Stimulated activated CD4-positive, alpha-beta T cell treated with anti-CD3 and anti-CD28 coated beads, TNF-alpha, amount 100 ng/mL, for 24 hours (primary cell): ENCODE measurements around the gene SAMD4B.
A peak's percentile ranks its signal among the peaks of the same experiment; 100 is the strongest.
"Not testable (repeated sequence)": the region's sequence is repeated elsewhere in the genome, so short reads cannot be mapped to it uniquely, and the experiment has no call there.

ENCODE experiments used
- DNase-seq, 3 experiments: peaks; one replicate each; pipeline ENCODE4 v3.0.0-alpha.2; 2020; ENCODE audit warnings: low read depth in 3 of 3

The SAMD4B gene

DNA sequence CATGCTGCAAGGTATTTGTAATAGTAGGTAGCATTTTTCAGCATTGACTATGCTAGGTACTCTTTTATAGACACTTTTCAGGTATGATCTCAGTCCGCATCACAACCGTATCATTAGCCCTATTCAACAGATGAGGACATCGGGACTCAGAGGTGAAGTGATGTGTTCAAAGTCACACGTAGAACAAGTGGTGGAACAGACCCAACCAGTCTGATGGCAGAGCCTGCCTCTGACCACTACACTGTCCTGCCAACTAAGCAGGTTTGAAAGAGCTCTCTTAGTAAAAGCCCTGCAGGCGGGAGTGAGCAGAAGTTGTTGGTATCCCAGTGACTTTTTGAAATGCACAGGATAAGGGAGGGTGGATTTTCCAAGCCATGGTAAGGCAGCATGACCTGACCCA lies 28.5 kb downstream of the SAMD4B start:
- no peak for DNase-seq

DNA sequence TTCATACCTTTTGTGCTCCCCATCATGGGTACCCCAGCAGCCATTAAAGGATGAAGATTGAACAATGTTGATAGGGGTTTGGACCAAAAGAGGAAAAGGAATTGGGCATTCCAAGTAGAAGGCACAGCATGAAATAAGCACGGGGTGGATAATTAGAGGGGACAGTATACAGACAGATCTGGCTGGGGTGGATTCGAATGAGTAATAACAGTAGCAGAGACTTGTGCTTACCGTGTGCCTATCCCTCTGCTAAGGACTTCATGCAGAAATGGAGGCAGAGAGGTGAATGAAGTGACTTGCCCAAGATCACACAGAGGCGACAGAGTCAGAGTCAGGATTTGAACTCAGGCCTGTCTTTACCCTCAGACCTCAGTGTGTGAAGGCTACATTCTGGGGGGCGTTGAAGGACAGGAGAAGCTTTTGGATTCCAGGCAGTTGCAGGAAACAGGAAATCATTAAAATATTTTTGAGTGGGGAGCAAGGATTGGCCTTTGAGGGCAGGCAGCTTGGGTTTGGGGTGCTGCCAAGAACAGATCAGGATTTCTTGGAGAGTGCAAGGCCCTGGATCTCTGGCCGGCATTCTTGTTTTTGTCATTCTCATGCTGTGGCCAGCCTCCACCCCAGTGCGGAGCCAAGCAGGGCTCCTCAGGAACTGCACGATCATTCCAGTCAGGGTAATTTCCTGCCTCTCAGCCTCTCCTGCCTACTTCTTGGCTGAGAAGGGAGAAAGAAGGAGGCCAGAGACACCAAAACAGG lies 30.0 kb downstream of the SAMD4B start:
- DNase-seq, result no peak

DNA sequence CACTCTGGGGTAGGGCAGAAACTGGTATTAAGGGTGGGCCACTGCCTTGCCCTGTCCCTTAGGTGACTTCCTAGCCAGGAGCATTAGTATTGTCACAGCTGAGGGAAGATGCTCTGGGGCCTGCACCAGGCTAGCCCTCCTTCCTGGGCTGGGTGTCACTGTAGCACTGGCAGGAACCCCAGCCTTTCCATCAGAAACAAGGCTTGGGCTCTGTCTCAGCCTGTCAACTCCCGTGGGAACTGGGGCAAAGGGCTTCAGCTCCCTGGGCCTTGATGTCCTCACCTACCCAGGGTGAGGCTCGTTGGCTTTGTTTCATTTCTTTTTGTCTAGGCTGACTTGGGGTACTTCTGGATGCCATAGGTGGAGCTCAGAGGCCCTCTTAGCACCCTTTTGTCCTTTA lies 30.7 kb downstream of the SAMD4B start:
- DNase-seq, result no peak

DNA sequence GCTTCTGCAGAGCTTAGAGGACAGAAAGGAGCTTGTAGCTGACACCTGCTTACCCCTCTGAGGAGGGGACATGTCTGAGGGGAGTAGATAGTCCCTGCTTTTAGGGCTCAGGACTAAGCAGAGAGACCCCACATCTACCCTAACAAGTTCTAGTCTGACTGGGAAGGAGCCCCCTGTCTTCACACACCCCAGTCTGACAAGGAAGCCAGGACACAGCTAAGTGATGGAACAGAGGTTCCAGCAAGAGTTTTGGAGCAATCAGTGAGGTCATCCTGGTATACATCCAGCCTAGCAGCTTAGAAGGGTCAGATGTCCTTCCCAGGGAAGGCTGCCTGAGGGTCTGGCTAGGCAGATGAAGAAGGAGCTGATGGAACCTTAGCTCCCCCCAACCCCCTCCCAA lies 33.7 kb downstream of the SAMD4B start:
- no peak for DNase-seq

DNA sequence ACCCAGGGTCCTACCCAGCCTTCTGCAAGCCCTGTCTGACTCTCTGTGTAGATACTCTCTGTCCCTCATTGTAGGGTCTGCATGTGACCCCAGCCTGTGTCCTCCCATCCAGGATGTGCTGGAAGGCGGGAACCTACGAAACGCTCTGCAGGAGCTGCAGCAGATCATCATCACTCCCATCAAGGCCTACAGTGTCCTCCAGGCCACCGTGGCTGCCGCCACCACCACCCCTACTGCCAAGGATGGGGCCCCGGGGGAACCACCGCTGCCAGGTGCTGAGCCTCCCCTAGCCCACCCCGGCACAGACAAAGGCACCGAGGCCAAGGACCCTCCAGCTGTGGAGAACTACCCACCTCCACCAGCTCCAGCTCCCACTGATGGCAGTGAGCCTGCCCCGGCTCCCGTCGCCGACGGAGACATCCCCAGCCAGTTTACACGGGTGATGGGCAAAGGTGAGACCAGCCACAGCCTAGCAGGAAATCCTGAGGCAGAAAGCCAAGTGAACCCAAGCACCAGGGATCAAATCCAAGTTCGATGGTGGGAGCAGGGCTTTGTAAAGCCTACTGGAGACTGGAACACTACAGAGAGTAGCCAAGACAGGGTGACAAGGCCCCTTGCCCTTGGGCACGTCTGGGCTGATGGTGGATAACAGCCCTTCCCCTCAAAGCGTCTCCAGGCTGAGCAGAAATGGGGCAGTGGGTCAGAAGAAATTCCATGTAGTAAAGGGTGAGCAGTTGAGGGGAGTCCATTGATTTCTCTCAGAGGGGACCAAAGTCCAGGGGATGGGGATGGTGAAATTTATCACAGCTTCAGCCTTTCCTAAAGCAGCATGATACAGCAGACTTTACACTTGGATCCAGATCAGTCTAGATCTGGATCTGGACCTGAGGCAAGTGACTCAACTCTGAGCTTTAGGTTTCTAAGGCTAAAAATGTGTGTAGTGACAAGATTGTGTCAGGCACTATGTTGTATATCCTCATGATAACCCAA lies 35.4 kb downstream of the SAMD4B start:
- no peak for DNase-seq

DNA sequence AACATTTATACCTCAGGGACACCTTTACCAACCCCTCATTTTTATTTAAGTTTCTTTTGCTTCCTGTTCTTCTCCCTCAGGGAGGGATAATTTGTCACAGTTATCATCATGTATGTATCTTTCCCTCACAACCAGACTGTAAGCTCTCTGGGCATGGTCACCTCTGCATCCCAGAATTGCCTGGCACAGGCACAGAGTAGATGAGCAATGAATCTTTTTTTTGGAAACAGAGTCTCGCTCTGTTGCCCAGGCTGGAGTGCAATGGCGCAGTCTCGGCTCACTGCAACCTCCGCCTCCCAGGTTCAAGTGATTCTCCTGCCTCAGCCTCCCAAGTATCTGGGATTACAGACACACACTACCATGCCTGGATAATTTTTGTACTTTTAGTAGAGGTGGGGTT lies 37.1 kb downstream of the SAMD4B start:
- not testable (repeated sequence) for DNase-seq

DNA sequence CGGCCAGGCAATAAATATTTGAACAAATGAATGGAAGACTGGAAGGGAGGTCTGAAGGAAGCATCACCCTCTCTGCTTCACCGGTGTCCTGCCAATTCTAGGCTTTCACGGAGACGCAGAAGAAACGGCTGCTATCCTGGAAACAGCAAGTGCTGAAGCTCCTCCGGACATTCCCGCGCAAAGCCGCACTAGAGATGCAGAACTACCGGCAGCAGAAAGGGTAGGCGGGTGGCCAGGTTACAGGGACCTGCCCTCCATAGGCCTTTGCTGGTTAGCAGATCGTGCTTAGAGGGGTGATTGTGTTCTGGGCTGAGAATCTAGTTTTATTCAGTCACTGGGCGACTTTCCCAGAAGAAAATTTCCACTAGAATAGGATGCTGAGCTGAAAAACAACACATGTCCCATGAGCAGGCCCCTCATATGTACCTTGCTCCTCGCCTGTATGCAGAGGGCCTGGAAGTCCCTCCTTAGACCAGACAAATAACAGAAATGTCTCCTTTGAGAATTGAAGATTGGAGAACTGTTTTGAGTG lies 37.7 kb downstream of the SAMD4B start:
- no peak for DNase-seq

DNA sequence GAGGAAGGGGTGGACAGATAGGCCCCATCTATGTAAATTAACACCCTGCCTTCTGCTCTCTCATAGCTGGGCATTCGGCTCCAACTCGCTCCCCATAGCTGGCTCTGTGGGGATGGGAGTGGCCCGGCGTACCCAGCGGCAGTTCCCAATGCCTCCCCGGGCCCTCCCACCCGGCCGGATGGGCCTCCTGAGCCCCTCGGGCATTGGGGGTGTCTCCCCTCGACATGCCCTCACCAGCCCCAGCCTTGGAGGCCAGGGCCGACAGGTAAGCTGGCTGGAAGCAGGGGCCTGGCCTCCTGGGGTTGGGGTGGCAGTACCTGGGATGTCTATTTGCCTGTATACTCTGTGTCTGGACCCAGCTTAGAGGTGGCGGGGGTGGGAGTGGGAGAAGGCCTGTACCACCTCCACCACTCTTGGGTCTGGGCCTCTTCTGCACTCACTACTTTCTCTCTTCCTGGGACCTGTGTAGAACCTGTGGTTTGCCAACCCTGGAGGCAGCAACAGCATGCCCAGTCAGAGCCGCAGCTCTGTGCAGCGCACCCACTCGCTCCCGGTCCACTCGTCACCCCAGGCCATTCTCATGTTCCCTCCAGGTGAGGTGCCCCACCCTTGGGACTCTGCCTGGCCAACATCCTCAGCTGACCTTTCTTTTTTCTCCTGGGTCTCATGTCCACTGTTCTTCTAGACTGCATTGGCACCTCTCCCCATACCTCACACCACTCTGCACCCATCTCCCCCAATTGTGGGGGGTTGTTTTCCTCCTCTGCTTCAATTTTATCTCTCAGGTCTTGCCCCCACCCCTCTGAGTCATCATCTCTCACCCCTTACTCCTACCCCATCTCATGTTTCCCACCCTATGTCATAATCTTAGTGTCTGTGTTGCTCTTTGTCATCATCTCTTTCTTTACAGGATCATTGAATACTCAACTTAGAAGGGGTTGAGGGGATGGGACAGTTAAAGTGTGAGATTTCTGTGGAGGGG lies 38.6 kb downstream of the SAMD4B start:
- DNase-seq, result no peak

DNA sequence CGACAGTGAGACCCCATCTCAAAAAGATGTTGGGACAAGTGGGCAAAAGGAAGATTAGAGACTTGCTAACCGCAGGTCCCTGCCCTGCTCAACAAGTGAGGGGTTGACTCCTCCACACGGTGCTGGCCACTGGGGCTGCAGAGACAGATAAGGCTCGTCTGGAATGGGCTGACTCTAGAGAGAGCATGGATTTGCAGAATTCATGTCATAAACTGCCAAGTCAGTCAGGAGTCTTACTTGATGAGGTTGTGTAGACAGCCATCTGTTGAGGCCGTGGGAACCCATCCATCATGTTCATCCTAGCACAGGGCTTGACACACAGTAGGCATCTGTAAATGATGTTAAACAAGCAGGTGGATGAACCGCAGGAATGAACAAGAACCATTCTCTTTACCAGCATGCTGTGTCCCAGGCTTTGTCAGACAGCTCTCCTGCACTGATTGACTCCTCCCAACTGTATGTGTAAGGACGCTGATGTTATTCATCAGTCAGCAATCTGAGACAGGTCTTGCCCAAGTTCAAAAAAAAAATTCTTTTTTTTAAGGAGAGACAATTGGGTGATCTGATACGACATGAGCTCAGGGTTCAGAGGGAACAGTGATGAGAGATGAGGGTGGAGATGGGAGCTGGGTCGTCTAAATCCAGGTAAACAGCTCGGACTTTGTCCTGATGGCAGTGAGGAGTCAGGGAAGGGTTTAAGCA lies 39.8 kb downstream of the SAMD4B start:
- DNase-seq, result no peak

DNA sequence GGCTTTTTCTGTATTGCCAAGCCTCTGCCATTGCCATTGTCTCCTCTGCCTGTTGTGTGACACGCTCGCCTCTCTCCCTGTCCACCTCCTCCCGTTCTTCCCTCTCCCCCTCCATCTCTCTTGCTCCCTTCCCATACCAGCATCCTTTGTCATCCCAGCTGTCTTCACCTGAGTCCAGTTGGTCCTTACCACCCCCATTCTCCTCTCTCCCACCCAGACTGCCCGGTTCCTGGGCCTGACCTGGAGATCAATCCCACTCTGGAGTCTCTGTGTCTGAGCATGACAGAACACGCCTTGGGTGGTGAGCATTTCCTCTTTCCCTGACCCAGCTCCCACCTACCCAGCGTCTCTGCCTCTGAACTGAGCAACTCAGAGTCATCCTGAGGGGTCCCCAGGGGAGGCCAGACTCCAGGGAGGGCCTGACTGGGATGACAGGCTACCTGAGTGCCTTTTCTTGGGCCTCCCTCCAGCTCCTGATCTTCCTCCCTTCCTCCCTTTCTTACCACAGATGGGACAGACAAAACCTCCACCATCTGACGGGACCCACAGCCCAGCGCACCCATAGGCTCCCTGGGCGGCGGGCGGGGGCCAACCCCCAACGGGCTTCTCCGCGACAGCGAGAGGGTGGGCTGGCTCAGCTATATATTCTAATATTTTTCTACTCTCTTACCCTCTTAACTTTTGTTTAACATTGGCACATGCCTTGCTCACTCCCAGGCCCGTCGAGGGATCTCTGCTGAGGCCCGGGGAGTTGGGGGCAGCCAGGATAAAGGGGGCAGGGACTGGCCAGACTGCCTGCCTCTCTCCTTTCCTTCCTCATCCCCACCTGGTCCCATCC lies 41.0 kb downstream of the SAMD4B start:
- no peak for DNase-seq

DNA sequence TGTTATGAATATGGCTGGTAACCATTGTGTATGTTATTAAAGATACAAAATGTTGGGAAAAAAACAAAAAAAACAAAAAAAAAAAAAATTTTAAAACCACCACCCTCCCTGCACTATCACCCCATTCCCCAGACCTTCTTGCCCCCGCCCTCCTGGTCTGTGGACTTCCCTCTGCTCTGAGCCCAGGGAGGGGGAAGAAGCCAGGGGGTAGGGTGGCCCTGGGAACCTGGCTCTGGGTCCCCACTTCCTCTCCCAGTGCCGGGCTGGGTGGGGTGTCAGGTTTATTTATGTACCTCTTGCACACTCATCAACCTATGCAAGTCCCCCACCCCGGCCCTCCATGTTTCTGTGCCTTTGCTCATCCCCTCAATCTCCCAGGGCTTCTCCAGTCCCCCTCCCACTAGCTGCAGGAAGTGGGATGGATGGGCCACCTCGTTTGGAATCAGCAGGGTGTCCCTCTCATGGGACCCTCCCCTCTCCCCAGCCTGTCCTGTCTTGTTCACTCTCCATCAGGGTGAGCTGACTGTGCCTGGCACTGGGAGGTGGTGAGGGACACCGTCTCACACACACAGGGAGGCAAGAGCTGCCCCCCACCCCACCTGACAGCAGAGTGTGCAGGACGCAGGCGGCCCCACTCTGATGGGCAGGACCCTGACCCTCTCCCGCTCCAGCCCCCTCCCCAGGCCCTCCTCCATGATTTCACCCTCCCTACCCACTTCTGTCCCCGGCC lies 42.8 kb downstream of the SAMD4B start:
- no peak for DNase-seq

DNA sequence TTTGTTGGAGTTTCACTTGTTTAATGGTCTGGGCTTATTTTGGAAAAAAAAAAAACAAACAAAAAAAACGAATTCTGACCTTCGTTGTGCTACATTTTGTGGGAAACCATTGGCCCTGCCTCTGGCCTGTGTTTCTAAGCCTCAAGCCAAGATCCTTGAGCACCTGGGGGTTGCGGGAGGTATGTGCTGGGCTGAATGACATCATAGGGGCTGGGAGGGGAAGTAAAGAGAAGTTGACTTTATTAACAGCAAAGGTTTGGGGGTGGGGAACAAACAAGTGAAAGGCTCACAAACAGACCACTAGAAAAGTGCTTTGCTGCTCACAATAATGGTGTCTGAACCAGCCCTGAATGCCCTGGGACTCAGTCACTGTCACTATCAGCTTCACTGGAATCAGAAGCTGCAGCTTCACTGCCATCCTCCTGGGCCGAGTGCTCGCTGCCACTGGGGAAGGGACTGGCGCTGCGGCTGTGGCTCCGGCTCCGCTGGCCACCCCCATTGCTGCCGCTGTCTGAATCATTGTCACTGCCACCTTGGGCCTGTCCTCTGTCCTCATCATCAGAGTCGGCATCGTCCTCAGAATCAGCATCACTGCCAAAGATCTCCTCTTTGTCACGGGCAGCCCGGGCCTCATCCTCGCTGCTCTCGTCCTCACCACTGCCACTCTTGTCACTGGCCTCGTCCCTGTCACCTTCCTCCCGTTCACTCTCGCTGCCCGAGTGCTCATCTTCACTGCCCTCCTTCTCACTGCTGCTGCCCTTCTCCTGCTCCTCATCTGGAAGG lies 43.6 kb downstream of the SAMD4B start:
- no peak for DNase-seq

DNA sequence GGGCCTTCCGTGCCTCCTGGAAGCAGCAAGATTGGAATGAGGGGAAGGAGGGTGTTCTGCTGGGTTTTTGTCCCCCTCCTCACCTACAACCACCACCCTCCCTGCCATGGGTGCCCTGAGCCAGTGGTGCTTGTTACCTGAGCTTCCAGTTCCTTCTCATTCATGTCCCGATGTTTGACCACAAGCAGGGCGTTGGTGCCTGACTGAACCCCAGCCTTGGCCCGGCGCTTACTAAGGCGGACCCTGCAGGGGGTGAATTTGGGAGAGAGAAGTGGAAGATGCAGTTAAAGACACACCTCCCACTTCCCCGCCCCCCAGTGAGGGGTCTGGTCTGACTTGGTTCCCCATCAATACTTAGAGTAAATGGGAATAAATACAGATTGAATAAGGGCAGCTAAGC lies 44.3 kb downstream of the SAMD4B start:
- no peak for DNase-seq

DNA sequence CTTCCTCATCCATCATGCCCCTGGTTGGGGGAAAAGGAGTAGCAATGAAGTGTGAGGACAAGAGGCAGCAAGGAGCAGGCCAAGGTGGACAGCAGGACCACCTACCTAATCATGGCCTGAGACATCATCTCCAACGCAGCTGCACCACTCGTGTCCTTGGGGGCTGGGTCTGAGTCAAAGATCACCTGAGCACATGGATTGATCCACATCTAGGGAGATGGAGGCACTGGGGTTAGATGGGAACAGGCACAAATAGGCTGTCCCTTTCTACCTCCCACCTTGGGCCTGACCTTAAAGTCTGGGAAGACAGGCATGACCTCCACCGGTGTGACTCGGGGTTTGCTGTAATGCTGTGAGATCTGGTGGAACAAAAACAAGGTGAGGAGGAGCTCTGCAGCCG lies 46.4 kb downstream of the SAMD4B start:
- no peak for DNase-seq

DNA sequence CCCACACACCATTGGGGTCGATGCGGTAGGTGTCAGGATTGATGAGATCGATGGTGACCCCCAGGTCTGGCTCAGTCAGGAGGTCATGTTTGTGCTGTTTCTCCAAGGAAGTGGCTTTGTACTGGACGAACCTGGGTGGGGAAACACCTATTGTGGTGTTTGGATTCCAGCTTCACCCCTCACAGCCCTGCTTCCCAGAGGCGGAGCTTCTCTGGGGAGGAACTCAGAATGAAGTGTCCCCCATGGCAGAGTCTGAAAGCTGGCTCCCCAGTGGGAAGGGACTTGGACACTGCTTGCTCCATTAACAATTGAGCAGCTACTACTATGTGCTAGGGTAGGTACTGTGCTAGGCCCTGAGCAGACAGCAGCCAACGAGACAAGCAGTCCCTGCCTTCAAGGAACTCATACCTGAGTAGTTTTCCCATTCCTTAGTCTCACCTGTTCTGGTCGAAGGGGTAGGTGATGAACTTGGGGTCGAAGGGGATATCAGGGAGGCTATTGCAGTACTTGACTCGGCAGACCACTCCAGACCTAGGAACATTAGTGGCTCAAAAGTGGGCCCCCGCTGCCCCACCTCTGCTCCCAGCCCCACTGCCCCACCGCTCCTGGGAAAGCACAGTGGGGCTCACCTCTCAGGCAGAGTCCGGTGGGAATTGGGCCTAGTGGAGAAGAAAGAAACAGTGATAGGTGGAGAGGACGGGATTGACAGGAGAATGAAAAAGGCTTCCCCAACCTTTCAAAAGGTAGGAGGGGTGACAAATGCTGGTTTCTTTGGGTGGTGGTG lies 47.6 kb downstream of the SAMD4B start:
- DNase-seq, result no peak

DNA sequence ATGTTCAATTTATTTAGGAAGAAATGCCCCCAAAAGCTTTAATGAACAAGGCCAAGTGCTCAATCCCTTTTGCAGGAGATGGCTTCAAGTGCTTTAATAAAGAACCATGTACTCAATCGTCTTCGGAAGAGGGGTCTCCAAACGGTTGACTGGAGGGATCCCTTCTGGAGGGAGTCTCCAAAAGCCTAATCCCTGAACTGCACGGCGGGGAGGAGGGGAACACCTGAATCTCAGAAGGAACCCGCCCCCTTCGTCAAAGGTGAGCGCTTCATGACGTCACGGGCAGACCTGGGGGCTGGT lies 48.2 kb downstream of the SAMD4B start:
- DNase-seq, result peak in 2 of 3 experiments; percentile 61 to 72

DNA sequence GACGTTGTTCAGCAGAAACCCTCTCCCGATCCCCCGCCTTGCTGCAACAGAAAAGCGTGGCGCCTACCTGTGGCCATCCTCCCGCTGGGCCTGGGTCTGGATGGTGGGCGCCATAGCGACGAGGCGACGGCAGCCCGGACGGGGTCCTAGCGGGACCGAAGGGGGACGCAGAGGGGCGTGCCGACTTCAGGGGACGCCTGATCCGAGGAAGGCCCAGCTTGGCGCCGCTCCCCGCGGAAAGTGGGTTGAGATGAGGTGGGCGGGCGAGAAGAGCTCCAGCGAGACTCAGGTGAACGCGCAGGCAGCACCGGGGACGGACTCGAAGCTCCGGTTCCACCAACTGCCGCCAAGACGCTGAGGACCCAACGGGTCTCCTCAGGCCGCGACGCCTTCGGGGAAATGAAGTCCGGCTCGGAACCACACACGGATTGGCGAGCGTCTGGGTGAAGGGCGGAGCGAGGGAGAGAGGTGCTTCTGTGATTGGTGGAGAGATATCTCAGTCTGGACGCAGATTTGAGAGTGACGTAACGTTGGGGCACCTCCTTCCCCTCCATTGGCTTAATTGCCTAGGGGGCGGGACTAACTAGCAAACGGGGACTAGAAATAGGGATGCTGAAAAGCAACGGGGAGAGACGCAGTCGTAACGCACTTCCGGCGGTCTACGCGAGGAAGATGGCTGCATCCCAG lies 48.7 kb downstream of the SAMD4B start, which contains the start of the genes MED29 and PAF1:
Gene MED29 (plus strand): TSS at position 628 of the 687 bp plus-strand sequence. CDS start 45 bp downstream, at position 673.
Gene PAF1 (minus strand): TSS at position 356 of the 687 bp plus-strand sequence. CDS start 242 bp downstream, at position 114.
- DNase-seq, result peak; percentile 87 to 95 (median 95)
